A549 (cell line): Measurements from ENCODE around the gene FBXO22.

Experiments
- CEBPB ChIP-seq, 2 experiments: fragments of >200 bp in 1 of 2; sonication (Bioruptor Twin) in 1 of 2; formaldehyde crosslinking in 1 of 2; IDR thresholded peaks; 2 replicates each; pipeline ENCODE4 v1.6.1; 2012 to 2016
- CTCF ChIP-seq: fragments of >200 bp; sonication (Bioruptor Twin); formaldehyde crosslinking; IDR thresholded peaks from 3 replicates; pipeline ENCODE4 v1.5.1; 2016
- ELK1 ChIP-seq: fragments of 150-350 bp; IDR thresholded peaks from 2 replicates; pipeline ENCODE4 v1.6.1; 2014; ENCODE audit warnings: low read depth, mild to moderate bottlenecking, low read length
- KDM1A ChIP-seq: fragments of 200-600 bp; sonication (generic); IDR thresholded peaks from 2 replicates; pipeline ENCODE4 v1.6.1; 2016; ENCODE audit warnings: low read depth, mild to moderate bottlenecking
- KDM5A ChIP-seq: fragments of 200-600 bp; sonication (generic); IDR thresholded peaks from 2 replicates; pipeline ENCODE4 v1.6.1; 2016; ENCODE audit warnings: antibody characterized with exemption, mild to moderate bottlenecking
- MAX ChIP-seq: IDR thresholded peaks from 2 replicates; pipeline ENCODE4 v1.6.1; 2012
- POLR2A ChIP-seq: IDR thresholded peaks from 2 replicates; pipeline ENCODE4 v1.6.1; 2012; ENCODE audit warnings: mild to moderate bottlenecking, low read length
- REST ChIP-seq: fragments of 200-600 bp; sonication (generic); IDR thresholded peaks from 2 replicates; pipeline ENCODE4 v1.6.1; 2016; ENCODE audit warnings: antibody characterized with exemption, mild to moderate bottlenecking, moderate library complexity
- RNF2 ChIP-seq: fragments of 200-600 bp; sonication (generic); IDR thresholded peaks from 2 replicates; pipeline ENCODE4 v1.6.1; 2016; ENCODE audit warnings: low read depth, mild to moderate bottlenecking, antibody characterized with exemption, moderate library complexity, borderline replicate concordance

GRCh38 chr15:75929799-75930565, 26.3 kb downstream of the FBXO22 start:
- TF ChIP-seq KDM5A (no peak), CTCF (no peak), REST (no peak), CEBPB (IDR thresholded peaks at IDR 0.05) (no peak), POLR2A (no peak), KDM1A (no peak), ELK1 (no peak), MAX (no peak), RNF2 (no peak)
